Myocyte (in vitro differentiated cells): Measurements from ENCODE around the gene TMEM63A. TPM values are rescaled to one million over a fixed set of nuclear protein-coding genes. Genes with fewer than 3 reads are reported as not detected.
"Not testable (repeated sequence)": the region's sequence is repeated elsewhere in the genome, so short reads cannot be mapped to it uniquely, and the experiment has no call there.

Experiments used
- DNase-seq: peaks from one replicate; pipeline ENCODE4 v3.0.0-alpha.2; 2012; ENCODE audit warnings: low read depth
- total RNA-seq: library from RNA; depleted of rRNA; stranded (reverse); fragments of >200 nt; gene quantifications from 2 replicates; pipeline ENCODE4 v1.2.3, GENCODE V29; 2014

Gene TMEM63A
- total RNA-seq, 1 donor from 2014 or later: 10.8 TPM

DNA sequence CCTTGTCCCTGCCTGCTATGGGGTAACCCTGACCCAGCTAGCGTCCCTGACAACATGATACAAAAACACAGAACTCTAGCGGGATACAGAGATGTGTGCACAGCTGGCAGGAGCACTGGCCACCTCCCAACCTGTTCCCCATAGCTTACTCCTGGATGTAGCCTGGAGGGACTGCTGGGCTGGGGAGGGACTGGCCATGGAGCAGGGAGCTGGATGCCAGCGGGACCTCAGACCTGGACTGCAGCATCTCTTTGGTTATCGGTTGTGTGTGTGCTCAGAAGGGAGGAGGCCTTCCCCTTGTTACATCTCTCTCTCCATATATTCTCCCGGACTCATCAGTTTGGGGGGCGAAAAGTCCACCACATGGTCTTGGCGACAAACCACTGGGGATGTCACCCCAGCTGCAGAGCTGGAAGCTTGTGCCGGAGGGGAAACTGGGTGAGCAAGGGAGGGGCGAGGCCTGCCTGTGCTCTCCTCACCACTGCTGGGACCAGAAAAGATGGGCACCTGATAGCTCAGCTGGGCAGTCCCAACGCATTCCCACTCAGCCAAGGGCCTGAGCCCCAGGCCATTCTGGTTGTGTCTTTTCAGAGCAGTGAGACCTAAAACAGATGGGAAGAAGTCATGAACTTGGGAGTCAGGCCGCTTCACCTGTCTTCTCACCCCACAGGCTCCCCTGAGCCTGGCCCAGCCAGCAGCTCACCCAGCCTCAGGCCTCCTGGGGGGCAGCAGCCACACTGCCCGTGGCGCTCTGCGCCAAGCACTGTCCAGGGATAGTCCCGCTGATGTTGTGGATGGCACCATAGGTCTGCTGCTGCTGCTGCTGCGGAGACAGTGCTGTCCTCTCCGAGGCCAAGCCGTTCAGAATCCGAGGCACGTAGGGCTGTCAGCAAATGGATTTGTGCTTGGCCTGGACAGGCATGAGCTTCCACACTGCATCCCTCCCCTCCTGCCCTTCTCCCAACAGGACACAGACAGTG is 35.6 kb downstream of the TMEM63A start:
- no peak for DNase-seq

DNA sequence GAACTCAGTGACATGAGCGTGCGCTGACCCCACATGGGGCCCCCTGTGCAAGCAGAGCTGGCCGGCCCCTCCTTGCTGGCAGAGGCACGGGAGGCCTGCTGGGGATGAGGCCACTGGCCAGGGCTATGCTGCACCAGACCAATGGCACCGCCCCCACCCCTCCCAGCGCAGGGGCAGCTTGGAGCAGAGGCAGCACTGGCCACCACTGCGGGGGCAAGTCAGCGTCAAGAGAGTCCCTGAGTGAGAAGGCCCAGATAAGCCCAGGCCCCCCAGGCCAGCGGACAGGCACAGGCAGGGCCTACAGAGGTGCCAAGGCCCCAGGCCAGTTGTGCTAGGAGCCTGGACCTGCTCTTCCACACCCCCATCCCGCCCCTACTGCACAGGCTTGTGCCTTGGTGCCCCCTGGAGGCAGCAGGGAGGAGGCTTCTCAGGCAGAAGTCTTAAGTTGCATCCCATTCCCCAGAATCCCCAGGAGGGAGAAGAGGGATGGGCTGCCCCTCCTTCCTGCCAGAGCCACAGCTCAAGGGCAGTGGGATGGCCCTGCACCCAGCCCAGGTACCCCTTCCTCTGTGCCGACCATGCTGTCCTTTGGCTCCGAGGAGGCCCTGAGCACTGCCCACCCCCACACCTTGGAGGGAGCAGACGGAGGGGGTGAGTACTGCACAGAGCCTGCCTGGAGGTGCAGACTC is 36.5 kb downstream of the TMEM63A start:
- peak; percentile 76 for DNase-seq

DNA sequence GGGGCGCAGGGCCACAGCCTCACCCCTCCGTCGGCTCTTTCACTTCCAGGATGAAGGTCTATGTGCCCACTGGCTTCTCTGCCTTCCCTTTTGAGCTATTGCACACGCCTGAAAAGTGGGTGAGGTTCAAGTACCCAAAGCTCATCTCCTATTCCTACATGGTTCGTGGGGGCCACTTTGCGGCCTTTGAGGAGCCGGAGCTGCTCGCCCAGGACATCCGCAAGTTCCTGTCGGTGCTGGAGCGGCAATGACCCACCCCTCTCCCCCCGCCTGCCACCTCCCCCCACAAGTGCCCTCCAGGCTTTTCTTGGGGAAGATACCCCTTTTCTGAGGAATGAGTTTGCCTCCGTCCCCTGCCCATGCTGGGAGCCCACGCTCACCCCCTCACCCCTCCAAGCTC is 37.1 kb downstream of the TMEM63A start:
- no peak for DNase-seq

DNA sequence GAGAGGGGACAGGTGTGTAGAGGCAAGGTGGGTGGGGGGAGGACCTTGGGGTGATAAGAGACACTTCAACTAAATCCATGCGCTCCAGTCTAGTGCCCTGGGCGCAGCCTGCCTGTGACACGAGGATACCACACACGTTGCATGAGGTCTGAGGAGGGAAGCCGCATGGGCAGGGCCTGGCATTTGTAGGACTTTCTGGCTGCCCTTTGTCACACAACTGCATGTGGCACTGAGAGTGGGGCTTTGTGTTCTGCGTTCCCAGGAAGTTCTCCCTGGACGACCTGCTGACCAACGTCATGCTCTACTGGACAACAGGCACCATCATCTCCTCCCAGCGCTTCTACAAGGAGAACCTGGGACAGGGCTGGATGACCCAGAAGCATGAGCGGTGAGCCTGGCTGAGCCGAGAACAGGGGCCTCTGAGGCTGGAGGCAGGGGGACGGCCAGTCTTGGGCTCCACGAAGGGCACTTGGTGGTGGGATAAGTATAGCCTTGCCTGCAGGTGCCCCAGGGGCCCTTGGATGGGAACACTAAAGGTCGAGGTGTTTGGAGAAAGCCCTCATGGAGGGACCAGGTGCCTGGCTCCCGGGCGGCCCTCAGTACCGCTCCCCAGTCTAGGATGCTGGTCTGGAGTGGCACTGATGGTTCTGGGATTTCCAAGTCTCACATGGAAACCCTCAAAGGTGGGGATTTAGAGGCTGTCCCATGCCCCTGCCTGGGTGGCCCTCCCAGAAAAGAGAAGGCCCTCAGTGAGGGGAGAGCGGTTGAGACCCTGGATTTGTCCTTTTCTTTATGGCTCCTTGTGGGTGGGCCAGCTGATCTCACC is 37.7 kb downstream of the TMEM63A start:
- DNase-seq: no peak

- DNase-seq: no peak
These were observed 38.8 kb downstream of the TMEM63A start for GRCh38 chr1:225843426-225843795.

- DNase-seq: no peak
These were observed 39.3 kb downstream of the TMEM63A start for GRCh38 chr1:225842788-225843425.

GRCh38 chr1:225842074-225842473 is 40.1 kb downstream of the TMEM63A start:
- DNase-seq: no peak

DNA sequence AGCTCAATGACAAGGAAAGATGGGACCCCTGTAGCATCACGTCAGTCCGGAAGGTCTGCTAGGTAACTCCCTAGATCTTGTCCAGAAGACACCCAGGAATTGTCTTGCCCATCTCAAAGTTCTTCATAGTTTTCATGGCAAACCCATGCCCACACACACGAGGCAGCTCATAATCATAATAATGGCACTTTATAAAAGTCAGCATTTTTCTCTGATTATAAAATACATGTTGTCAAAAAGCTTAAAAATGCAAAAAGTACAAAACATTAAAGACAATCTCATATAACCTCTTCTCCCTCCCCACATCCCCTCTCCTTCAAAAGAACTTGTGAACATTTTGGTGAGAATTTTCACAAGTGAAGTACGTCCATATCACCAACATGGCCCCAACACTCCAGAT is 41.5 kb downstream of the TMEM63A start:
- no peak for DNase-seq

DNA sequence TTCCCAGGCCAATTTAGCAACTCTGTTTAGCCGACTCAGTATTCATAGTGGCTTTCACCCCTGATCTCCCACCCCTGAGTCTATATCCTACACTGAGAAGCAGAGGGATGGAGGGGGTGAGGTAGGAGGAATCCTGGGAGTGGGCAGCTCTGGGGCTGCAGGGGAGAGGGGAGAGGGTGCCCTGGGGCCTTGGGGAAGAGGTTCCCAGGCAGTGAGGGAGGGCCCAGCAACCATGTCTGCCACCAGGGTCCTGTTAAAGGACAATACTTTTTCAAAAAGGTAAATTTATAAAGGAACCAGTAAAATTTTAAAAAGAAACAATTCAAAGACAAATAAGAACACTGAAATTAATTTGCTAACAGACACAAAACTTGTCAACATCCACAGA is 42.0 kb downstream of the TMEM63A start:
- no peak for DNase-seq

- DNase-seq: no peak
These were observed 43.4 kb downstream of the TMEM63A start for GRCh38 chr1:225838793-225839192.

DNA sequence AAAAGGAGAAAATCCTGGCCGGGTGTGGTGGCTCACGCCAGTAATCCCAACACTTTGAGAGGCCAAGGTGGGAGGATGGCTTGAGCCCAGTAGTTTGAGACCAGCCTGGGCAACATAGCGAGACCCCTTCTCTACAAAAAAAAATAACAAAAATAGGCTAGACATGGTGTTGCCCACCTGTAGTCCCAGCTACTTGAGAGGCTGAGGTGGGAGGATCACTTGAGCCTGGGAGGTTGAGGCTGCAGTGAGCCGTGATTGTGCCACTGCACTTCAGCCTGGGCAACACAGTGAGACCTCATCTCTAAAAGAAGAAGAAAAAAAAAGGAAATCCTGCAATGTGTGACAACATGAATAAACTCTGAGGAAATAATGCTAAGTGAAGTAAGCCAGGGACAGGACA is 45.9 kb downstream of the TMEM63A start:
- not testable (repeated sequence) for DNase-seq

- DNase-seq: peak; percentile 43
These were observed 46.3 kb downstream of the TMEM63A start for GRCh38 chr1:225835856-225836255.

GRCh38 chr1:225834417-225835329 is 47.5 kb downstream of the TMEM63A start:
- peak; percentile 65 for DNase-seq

GRCh38 chr1:225830841-225831240 is 51.3 kb downstream of the TMEM63A start:
- DNase-seq: no peak

DNA sequence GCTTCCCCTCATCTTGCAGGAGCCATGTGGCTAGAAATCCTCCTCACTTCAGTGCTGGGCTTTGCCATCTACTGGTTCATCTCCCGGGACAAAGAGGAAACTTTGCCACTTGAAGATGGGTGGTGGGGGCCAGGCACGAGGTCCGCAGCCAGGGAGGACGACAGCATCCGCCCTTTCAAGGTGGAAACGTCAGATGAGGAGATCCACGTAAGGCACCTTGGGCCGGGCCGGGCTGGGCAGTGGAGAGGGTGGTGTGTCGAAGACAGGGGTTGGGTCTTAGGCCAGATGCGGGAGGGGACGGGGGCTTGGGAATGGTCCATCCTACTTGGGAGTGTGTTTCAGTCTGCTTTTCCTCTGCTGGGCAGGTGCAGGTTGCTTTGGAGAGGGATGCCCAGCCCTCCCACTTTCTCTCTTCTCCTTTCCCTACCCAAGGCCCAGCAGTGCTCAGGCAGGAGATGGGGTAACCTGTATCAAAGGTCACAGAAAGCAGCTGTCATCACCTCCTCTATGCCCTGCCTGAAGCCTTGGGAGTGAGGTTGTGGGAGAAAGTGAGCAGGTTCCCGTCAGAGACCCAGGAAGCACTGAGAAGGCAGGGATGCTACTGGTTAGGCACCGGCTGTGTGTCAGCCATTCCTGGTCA is 53.4 kb downstream of the TMEM63A start:
- no peak for DNase-seq

- DNase-seq: no peak
These were observed 55.1 kb downstream of the TMEM63A start for GRCh38 chr1:225827076-225827475.

DNA sequence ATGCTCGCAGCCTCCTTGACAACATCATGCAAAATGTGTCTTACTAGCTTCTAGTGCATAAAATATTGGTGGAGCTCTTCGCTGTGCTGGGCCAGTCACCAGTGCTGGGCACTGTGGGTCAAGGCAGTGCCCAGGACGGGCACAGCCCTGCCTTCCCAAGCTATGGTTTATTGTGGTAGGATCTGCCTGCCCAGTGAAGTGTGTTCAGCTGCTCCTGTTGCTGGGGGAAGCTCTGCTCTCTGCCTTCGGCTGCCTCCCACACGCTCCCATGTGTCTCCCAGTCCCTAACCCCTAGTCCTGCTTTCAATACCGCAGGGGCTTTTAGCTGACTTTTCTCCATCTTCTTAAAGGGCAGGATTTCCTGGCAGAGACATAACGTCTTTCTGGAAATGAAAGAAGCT is 56.6 kb downstream of the TMEM63A start:
- peak; percentile 34 for DNase-seq

GRCh38 chr1:225825078-225825477 is 57.1 kb downstream of the TMEM63A start:
- no peak for DNase-seq

DNA sequence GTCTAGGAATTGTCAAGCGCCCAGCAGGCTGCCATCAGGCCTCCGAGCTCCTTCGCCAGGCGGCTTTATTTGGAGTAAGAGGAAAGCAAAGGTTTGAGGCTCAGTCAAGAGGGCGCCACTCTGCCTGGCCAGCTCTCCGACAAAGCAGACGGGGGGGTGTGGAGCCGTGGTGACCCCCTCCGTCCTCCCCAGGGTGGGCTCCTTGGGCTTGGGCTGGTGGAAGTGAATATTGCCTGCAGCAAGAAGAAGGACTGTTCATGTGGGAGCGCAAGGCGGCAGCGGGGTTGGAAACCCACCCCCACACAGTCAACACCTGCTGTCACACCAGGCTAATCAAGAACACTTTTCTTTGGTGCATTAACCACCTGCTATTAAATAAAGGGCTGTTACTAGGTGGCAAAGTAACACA is 57.6 kb downstream of the TMEM63A start:
- DNase-seq: no peak
